Breast epithelium (tissue), 4 donors: ENCODE measurements around the gene GOLT1A. TPM values are rescaled to one million over a fixed set of nuclear protein-coding genes. Genes with fewer than 3 reads are reported as not detected.

Experiments
- DNase-seq, 2 donors: peaks; one replicate each; pipeline ENCODE4 v3.0.0-alpha.2; 2019; ENCODE audit warnings: low spot score in 2 of 2
- H3K27ac ChIP-seq, 2 donors: fragments of 200-600 bp; sonication (generic) in 1 of 2; one replicate each; pipeline ENCODE4 v1.5.1; 2016 to 2019; ENCODE audit warnings: mild to moderate bottlenecking in 1 of 2
- H3K27me3 ChIP-seq, 2 donors: fragments of 200-600 bp; sonication (generic) in 1 of 2; one replicate each; pipeline versions ENCODE4 v1.5.1 to v1.6.0; 2017 to 2019; ENCODE audit warnings: control low read depth in 1 of 2, mild to moderate bottlenecking in 1 of 2
- H3K36me3 ChIP-seq: fragments of 200-600 bp; one replicate; pipeline ENCODE4 v1.5.1; 2019
- H3K4me1 ChIP-seq, 2 donors: fragments of 200-600 bp; sonication (generic); one replicate each; pipeline ENCODE4 v1.5.1; 2016 to 2019; ENCODE audit warnings: control low read depth in 1 of 2
- H3K4me3 ChIP-seq, 3 donors: fragments of 200-600 bp; sonication (generic); 1 replicate in 2 of 3; 2 replicates in 1 of 3; pipeline ENCODE4 v1.5.1; 2016 to 2019; ENCODE audit warnings: mild to moderate bottlenecking in 3 of 3, moderate library complexity in 2 of 3
- H3K9me3 ChIP-seq, 2 donors: fragments of 200-600 bp; sonication (generic) in 1 of 2; one replicate each; pipeline ENCODE4 v1.5.1; 2016 to 2019; ENCODE audit warnings: control low read depth in 1 of 2
- POLR2A ChIP-seq: fragments of 450-650 bp; IDR thresholded peaks from one replicate; pipeline ENCODE4 v1.6.1; 2016; ENCODE audit warnings: antibody characterized with exemption, mild to moderate bottlenecking, moderate library complexity
- POLR2AphosphoS5 ChIP-seq, 3 donors: sonication (generic); formaldehyde crosslinking; IDR thresholded peaks; one replicate each; pipeline ENCODE4 v1.6.1; 2017; ENCODE audit warnings: antibody characterized with exemption in 3 of 3
- intact Hi-C: fragments of 100-400 bp; cut with DNase I; formaldehyde crosslinking; loops from one replicate; pipeline ENCODE4 v1.15.1; 2023; ENCODE audit warnings: low total_unique reads
- total RNA-seq, 3 donors: library from RNA; depleted of rRNA; stranded (reverse); fragments of >200 nt; gene quantifications; one replicate each; pipeline ENCODE4 v1.1.0, GENCODE V29; 2016
- TF ChIP-seq, protein P1 (sequence below), 3 donors: fragments of 450-650 bp; IDR thresholded peaks; one replicate each; pipeline ENCODE4 v1.5.1; 2016 to 2017; ENCODE audit warnings: antibody characterized with exemption in 3 of 3, mild to moderate bottlenecking in 3 of 3, moderate library complexity in 3 of 3

The GOLT1A gene
- total RNA-seq: 1 to 10 TPM in 2 of 3 donors, not detected in 1; 3.4 to 4.6 TPM

GRCh38 chr1:204213668-204214662 is at the start of gene GOLT1A:
GOLT1A (minus strand) TSS chr1:204213988; CDS start chr1:204213906, 82 bp downstream.
- Histone ChIP-seq H3K9me3 (no peaks in the 10 kb centered on the region), H3K27ac (peak within 1 kb of the TSS; percentile 27 to 56), H3K4me3 (peak within 1 kb of the TSS in 2 of 3 donors; percentile 47 to 60), H3K36me3 (no peaks in the 10 kb centered on the region), H3K4me1 (no peaks in the 10 kb centered on the region), H3K27me3 (no peaks in the 10 kb centered on the region)
- peak; percentile 64 to 79 for DNase-seq
- TF ChIP-seq POLR2A (no peak), POLR2AphosphoS5 (IDR thresholded peaks at IDR 0.05) (peak in 1 of 3 donors; percentile 42)
- TF ChIP-seq, protein P1, sequence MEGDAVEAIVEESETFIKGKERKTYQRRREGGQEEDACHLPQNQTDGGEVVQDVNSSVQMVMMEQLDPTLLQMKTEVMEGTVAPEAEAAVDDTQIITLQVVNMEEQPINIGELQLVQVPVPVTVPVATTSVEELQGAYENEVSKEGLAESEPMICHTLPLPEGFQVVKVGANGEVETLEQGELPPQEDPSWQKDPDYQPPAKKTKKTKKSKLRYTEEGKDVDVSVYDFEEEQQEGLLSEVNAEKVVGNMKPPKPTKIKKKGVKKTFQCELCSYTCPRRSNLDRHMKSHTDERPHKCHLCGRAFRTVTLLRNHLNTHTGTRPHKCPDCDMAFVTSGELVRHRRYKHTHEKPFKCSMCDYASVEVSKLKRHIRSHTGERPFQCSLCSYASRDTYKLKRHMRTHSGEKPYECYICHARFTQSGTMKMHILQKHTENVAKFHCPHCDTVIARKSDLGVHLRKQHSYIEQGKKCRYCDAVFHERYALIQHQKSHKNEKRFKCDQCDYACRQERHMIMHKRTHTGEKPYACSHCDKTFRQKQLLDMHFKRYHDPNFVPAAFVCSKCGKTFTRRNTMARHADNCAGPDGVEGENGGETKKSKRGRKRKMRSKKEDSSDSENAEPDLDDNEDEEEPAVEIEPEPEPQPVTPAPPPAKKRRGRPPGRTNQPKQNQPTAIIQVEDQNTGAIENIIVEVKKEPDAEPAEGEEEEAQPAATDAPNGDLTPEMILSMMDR (IDR thresholded peaks at IDR 0.05): peak; percentile 53 to 86 (median 80)
- intact Hi-C loops: loop anchor here (5.0 kb wide), 1 partner anchor 57 kb away; no protein-coding TSS in a partner anchor

DNA sequence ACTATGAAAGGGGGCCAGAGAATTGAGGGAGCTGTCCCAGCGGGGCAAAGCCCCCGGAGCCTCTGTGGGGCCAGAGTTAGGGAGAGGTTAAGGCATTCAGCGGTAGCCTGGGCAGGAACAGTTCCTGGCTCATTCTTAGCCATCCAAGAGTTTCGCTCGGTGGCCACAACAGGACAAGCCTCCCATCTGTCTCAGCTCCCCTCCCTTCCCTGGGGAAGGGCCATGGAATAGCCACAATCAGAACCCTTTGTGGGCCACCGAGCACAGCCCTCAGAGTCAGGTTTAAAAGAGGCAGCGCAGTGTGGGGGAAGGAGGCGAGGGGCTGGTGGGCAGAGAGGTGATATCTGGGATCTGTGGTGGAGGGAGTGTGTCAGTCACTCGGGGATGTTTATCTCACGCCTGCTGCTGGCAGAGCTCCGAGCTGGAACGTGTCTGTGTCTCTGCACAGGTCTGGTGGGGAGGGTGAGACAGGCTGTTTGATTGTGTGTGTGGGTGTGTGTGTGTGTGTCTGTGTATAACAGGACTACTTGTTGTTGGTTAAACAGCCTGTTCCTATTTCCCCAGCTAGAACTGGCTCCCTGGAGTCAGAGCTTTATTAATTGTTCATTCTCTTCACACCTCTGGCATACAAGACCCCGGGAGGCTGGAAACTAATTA is 49.6 kb upstream of the GOLT1A start:
- intact Hi-C loops: loop anchor here (1.0 kb wide), 1 partner anchor 53 kb away; no protein-coding TSS in a partner anchor
- no peak for DNase-seq
- H3K36me3 ChIP-seq: no peaks in the 10 kb centered on the region
- H3K9me3 ChIP-seq: no peaks in the 10 kb centered on the region
- no peaks in the 10 kb centered on the region for H3K27me3 ChIP-seq
- no peak overlapping the region for H3K4me3 ChIP-seq
- H3K4me1 ChIP-seq: no peaks in the 10 kb centered on the region
- H3K27ac ChIP-seq: peak overlapping the region; percentile 0 to 25
- TF ChIP-seq POLR2A (no peak), POLR2AphosphoS5 (IDR thresholded peaks at IDR 0.05) (no peak)
- TF ChIP-seq, protein P1 (IDR thresholded peaks at IDR 0.05): no peak

GRCh38 chr1:204262506-204263253 is 48.9 kb upstream of the GOLT1A start:
- DNase-seq: no peak
- peak overlapping the region; percentile 0 to 25 for H3K27ac ChIP-seq
- no peaks in the 10 kb centered on the region for H3K27me3 ChIP-seq
- intact Hi-C loops: loop anchor here (1.0 kb wide), 1 partner anchor 54 kb away; no protein-coding TSS in a partner anchor
- TF ChIP-seq POLR2A: no peak
- no peaks in the 10 kb centered on the region for H3K9me3 ChIP-seq
- H3K4me3 ChIP-seq: no peak overlapping the region
- H3K36me3 ChIP-seq: no peaks in the 10 kb centered on the region
- H3K4me1 ChIP-seq: no peaks in the 10 kb centered on the region

DNA sequence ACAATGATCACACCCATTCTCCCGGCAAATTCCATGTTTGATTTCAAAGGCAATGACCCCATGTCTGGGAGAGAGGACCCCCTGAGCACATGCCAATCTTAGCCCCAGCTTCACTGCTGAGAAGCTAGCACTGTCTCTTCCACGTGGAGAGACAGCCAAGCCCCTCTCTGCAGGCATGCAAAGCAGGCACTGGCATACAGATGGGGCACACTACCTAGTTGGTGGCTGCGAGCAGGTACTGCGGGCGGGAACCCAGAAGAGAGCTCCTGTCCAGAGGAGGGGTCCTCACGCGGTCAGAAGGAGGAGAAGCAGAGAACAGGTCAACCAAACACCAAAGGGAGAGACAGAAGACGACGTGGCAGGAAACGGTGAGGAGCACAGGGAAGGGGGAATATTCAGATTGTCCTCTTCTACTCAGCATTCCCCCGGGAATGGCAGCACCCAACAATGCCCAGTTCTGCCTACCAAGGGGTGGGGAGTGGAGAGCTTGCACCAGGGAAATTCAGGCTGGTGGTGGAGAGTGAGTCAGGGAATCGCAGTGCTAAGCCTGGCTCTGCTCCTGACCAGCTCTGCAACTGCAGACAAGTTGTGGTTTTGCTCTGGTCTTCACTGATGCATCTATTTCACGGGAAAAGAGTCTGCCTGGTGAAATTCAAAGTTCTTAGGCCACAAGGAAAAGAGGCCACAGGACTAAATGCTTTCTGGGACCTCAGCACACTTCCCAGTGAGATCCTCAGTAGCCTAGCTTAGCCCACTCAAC is 48.1 kb upstream of the GOLT1A start:
- Histone ChIP-seq H3K4me1 (no peaks in the 10 kb centered on the region), H3K36me3 (no peaks in the 10 kb centered on the region), H3K4me3 (no peak overlapping the region), H3K27me3 (no peaks in the 10 kb centered on the region), H3K27ac (no peak overlapping the region), H3K9me3 (no peaks in the 10 kb centered on the region)
- intact Hi-C loops: no loop called here
- TF ChIP-seq, protein P1 (IDR thresholded peaks at IDR 0.05): no peak
- TF ChIP-seq POLR2AphosphoS5 (IDR thresholded peaks at IDR 0.05) (no peak), POLR2A (no peak)
- no peak for DNase-seq

GRCh38 chr1:204261266-204261665 is 47.5 kb upstream of the GOLT1A start:
- Histone ChIP-seq H3K9me3 (no peaks in the 10 kb centered on the region), H3K4me1 (no peaks in the 10 kb centered on the region), H3K27ac (no peak overlapping the region), H3K36me3 (no peaks in the 10 kb centered on the region), H3K27me3 (no peaks in the 10 kb centered on the region), H3K4me3 (no peak overlapping the region)
- TF ChIP-seq, protein P1 (IDR thresholded peaks at IDR 0.05): no peak
- no peak for TF ChIP-seq POLR2AphosphoS5 (IDR thresholded peaks at IDR 0.05)
- no peak for TF ChIP-seq POLR2A
- no peak for DNase-seq
- intact Hi-C loops: no loop called here
